Dermis microvascular lymphatic vessel endothelial cell (primary cell): Measurements from ENCODE around the gene CCNT1. TPM values are rescaled to one million over a fixed set of nuclear protein-coding genes. Genes with fewer than 3 reads are reported as not detected.
"Not testable (repeated sequence)": the region's sequence is repeated elsewhere in the genome, so short reads cannot be mapped to it uniquely, and the experiment has no call there.

Experiments used
- DNase-seq, 2 donors: peaks; one replicate each; pipeline versions ENCODE4 v3.0.0 to v3.0.0-alpha.2; 2010; ENCODE audit warnings: low read depth in 2 of 2
- total RNA-seq: library from RNA; depleted of rRNA; stranded (reverse); fragments of >200 nt; gene quantifications from 2 replicates; pipeline ENCODE4 v1.2.1, GENCODE V29; 2014

The CCNT1 gene
- total RNA-seq, 1 donor from 2014 or later: 17.7 TPM

DNA sequence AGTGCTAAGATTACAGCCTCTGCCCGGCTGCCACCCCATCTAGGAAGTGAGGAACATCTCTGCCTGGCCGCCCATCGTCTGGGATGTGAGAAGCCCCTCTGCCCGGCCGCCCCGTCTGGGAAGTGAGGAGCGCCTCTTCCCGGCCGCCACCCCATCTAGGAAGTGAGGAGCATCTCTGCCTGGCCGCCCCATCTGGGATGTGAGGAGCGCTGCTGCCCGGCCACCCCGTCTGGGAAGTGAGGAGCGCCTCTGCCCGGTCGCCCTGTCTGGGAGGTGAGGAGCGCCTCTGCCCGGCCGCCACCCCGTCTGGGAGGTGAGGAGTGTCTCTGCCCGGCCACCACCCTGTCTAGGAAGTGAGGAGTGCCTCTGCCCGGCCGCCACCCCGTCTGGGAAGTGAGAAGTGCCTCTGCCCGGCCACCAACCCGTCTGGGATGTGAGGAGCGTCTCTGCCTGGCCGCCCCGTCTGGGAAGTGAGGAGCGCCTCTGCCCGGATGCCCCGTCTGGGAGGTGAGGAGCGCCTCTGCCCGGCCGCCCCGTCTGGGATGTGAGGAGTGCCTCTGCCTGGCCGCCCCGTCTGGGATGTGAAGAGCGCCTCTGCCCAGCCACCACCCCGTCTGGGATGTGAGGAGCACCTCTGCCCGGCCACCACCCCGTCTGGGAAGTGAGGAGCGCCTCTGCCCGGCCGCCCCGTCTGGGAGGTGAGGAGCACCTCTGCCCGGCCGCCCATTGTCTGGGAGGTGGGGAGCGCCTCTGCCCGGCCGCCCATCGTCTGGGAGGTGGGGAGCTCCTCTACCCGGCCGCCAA, 74.6 kb downstream of the CCNT1 start:
- not testable (repeated sequence) for DNase-seq

DNA sequence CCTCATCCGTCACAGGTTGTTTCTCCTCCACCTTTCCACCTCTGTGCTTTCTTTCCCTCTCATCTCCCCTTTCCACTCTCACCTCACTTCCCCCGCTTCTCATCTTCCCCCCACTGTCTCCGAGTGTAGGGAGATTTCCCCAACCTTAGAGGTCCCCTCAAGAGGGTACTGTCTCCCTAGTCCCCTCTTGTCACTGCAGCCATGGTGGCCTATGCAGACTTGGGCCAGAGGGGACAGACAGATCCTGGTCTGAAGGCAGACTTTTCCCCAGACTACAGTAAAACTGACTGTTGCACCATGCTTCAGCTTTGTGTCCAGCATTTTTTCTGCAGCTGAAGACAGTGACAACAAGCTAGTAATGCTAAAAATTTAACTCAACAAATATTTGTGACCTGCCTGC, 75.7 kb downstream of the CCNT1 start:
- DNase-seq: no peak

- DNase-seq: no peak
Measured at GRCh38 chr12:48640428-48640827, 76.1 kb downstream of the CCNT1 start.

Other genes with a start within 250 kb of the CCNT1 start
- gene ANP32D, start 244.1 kb downstream of the CCNT1 start, total RNA-seq: not detected in 2 replicates
- gene C12orf54, start 234.2 kb downstream of the CCNT1 start, total RNA-seq: not detected in 2 replicates
- gene OR8S1, start 191.1 kb downstream of the CCNT1 start, total RNA-seq: not detected in 2 replicates
- not detected in 2 replicates for gene LALBA, start 146.7 kb downstream of the CCNT1 start, total RNA-seq
- gene KANSL2, start 34.5 kb downstream of the CCNT1 start, total RNA-seq: 31.1 and 43.0 TPM in 2 replicates
- gene ADCY6, start 72.4 kb upstream of the CCNT1 start, total RNA-seq: 27.2 and 35.7 TPM in 2 replicates
- gene CACNB3, start 101.8 kb upstream of the CCNT1 start, total RNA-seq: 6.9 and 8.1 TPM in 2 replicates
- gene DDX23, start 135.5 kb upstream of the CCNT1 start, total RNA-seq: 60.0 and 67.6 TPM in 2 replicates
- 3.2 and 6.1 TPM in 2 replicates for gene RND1, start 149.2 kb upstream of the CCNT1 start, total RNA-seq
- gene FKBP11, start 208.8 kb upstream of the CCNT1 start, total RNA-seq: 9.9 and 12.3 TPM in 2 replicates
- 40.7 and 50.4 TPM in 2 replicates for gene ARF3, start 240.8 kb upstream of the CCNT1 start, total RNA-seq